ENCODE measurements around the gene IFRD2. TPM values are rescaled to one million over a fixed set of nuclear protein-coding genes. Genes with fewer than 3 reads are reported as not detected.

Gene IFRD2
- total RNA-seq, 1 donor from 2014 or later, result 38.9 TPM

- no peak for DNase-seq (ENCODE audit: low spot score)
- no peaks in the 10 kb centered on the region for H3K9me3 Mint-ChIP-seq (ENCODE audit: low read depth)
- peaks cover 71% of the 10 kb centered on the region for H3K4me1 Mint-ChIP-seq (ENCODE audit: low read depth)
- no peaks in the 10 kb centered on the region for H3K36me3 Mint-ChIP-seq (ENCODE audit: low read depth)
- H3K27ac Mint-ChIP-seq (ENCODE audit: unreplicated experiment), result peak overlapping the region; percentile 58
- peaks cover 2% of the 10 kb centered on the region for H3K27me3 Mint-ChIP-seq (ENCODE audit: low read depth)
- TF ChIP-seq CTCF (IDR thresholded peaks at IDR 0.05), result no peak
- peak overlapping the region; percentile 70 for H3K4me3 Mint-ChIP-seq (ENCODE audit: unreplicated experiment)
Observed at GRCh38 chr3:50268276-50268675, 24.0 kb downstream of the IFRD2 start.

DNA sequence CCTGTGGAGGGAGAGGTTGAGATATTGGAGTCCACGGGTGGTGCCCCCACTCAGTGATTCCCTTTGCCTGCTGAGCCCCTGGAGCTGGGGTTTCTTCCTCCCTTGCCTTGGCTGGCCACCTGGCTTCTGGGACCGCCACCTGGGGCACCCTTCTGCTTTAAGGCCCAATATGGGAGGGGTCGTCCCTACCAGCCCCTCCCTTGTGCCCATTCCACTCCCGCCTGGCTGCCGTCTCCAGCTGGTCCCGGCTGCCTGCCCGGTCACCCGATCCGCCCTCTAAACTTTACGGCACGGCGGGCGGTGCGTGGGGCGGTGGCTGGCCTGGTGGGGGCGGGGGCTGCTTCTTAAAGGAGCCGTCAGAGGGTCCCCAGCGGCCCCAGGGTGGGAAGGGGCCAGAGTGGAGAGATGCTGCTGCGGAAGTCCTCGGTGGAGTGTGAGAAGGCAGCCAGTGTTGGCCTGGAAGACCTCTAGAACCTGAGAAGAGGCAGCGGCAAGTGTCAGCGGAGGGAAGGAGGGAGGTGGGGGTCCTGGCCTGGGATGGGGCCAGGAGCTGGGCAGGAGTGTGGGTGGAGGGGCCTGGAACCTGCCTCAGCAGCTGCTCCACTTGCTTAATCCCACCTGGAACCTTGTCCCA, 24.8 kb downstream of the IFRD2 start:
- Mint-ChIP-seq H3K36me3 (ENCODE audit: low read depth) (no peaks in the 10 kb centered on the region), H3K27ac (ENCODE audit: unreplicated experiment) (peak overlapping the region; percentile 77), H3K27me3 (ENCODE audit: low read depth) (no peaks in the 10 kb centered on the region), H3K9me3 (ENCODE audit: low read depth) (no peaks in the 10 kb centered on the region), H3K4me1 (ENCODE audit: low read depth) (peaks cover 73% of the 10 kb centered on the region), H3K4me3 (ENCODE audit: unreplicated experiment) (peak overlapping the region; percentile 70)
- no peak for DNase-seq (ENCODE audit: low spot score)
- TF ChIP-seq CTCF (IDR thresholded peaks at IDR 0.05), result no peak

DNA sequence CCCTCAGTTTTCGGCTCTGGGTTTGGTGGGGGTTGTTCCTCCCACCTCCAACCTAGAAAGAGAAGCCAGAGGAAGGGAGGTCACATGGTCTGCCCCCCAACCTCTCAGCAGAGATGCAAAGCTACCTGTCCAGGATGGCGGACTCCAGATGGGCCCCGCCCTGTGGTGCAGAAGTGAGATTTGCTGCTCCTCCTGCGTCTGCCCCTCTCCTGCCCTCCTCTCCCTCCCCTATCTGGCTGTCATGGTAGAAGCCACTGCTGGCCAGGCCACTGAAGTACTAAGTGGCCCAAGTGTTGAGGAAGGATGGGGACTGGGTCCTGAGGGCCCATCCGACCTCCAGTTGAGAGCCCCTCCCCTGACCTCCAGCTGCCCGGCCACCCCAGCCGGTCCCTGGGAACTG, 25.4 kb downstream of the IFRD2 start:
- TF ChIP-seq CTCF (IDR thresholded peaks at IDR 0.05), result no peak
- Mint-ChIP-seq H3K9me3 (ENCODE audit: low read depth) (no peaks in the 10 kb centered on the region), H3K27ac (ENCODE audit: unreplicated experiment) (peak overlapping the region; percentile 77), H3K27me3 (ENCODE audit: low read depth) (no peaks in the 10 kb centered on the region), H3K4me3 (ENCODE audit: unreplicated experiment) (peak overlapping the region; percentile 70), H3K4me1 (ENCODE audit: low read depth) (peaks cover 76% of the 10 kb centered on the region), H3K36me3 (ENCODE audit: low read depth) (no peaks in the 10 kb centered on the region)
- no peak for DNase-seq (ENCODE audit: low spot score)

DNA sequence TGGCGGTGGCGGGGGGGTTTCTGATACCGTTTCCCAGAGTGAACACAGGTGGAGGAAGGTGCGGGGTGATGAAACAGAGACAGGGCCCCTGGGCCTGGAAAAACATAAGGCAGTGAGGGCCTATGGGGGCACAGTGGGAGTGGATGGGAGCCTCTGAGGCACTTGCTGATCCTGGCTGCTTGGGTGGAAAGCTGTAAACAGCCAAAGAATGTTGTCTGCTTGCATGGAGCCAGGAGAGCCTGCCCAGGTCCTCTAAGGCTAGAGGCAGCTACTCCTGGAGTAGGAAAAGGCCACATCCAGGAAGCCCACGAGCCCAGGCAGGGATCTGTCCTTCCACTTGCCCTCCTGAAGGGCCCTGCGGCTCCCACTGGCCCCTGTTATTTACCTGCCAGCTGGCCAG, 26.2 kb downstream of the IFRD2 start:
- Mint-ChIP-seq H3K27ac (ENCODE audit: unreplicated experiment) (peak overlapping the region; percentile 87), H3K36me3 (ENCODE audit: low read depth) (no peaks in the 10 kb centered on the region), H3K27me3 (ENCODE audit: low read depth) (no peaks in the 10 kb centered on the region), H3K4me1 (ENCODE audit: low read depth) (peaks cover 81% of the 10 kb centered on the region), H3K9me3 (ENCODE audit: low read depth) (no peaks in the 10 kb centered on the region), H3K4me3 (ENCODE audit: unreplicated experiment) (no peak overlapping the region)
- no peak for DNase-seq (ENCODE audit: low spot score)
- no peak for TF ChIP-seq CTCF (IDR thresholded peaks at IDR 0.05)

GRCh38 chr3:50265571-50265970, 26.7 kb downstream of the IFRD2 start:
- H3K4me3 Mint-ChIP-seq (ENCODE audit: unreplicated experiment), result no peak overlapping the region

More at GRCh38 chr3:50265571-50265970, 26.7 kb downstream of the IFRD2 start:
- Mint-ChIP-seq H3K9me3 (ENCODE audit: low read depth) (no peaks in the 10 kb centered on the region), H3K4me1 (ENCODE audit: low read depth) (peaks cover 86% of the 10 kb centered on the region), H3K36me3 (ENCODE audit: low read depth) (no peaks in the 10 kb centered on the region), H3K27me3 (ENCODE audit: low read depth) (no peaks in the 10 kb centered on the region), H3K27ac (ENCODE audit: unreplicated experiment) (peak overlapping the region; percentile 87)
- DNase-seq (ENCODE audit: low spot score), result no peak
- TF ChIP-seq CTCF (IDR thresholded peaks at IDR 0.05), result no peak

All from chondrocyte (in vitro differentiated cells).